H9 (cell line): Measurements from ENCODE around the gene CACNA1G. TPM values are rescaled to one million over a fixed set of nuclear protein-coding genes. Genes with fewer than 3 reads are reported as not detected.
A peak's percentile ranks its signal among the peaks of the same experiment; 100 is the strongest.

ENCODE experiments used
- DNase-seq: peaks from one replicate; pipeline ENCODE4 v3.0.0-alpha.2; 2017
- H2AFZ ChIP-seq: one replicate; pipeline ENCODE4 v1.6.1; 2013; ENCODE audit warnings: mild to moderate bottlenecking, low read length, control low read depth, moderate library complexity
- H2AK5ac ChIP-seq: 2 replicates; pipeline ENCODE4 v1.6.1; 2013; ENCODE audit warnings: low read length, control low read depth, mixed read lengths; ENCODE audit not compliant: insufficient read length
- H2BK120ac ChIP-seq: one replicate; pipeline ENCODE4 v1.6.1; 2013; ENCODE audit warnings: low read depth, mild to moderate bottlenecking, low read length, control low read depth, inconsistent platforms; ENCODE audit not compliant: poor library complexity, severe bottlenecking
- H2BK12ac ChIP-seq: 2 replicates; pipeline ENCODE4 v1.6.1; 2013; ENCODE audit warnings: low read length, control low read depth, mixed read lengths, low read depth; ENCODE audit not compliant: insufficient read length
- H2BK15ac ChIP-seq: 2 replicates; pipeline ENCODE4 v1.6.1; 2013; ENCODE audit warnings: low read depth, low read length, control low read depth
- H2BK20ac ChIP-seq: one replicate; pipeline ENCODE4 v1.6.1; 2013; ENCODE audit warnings: low read depth, mild to moderate bottlenecking, low read length, control low read depth, inconsistent platforms; ENCODE audit not compliant: poor library complexity, severe bottlenecking
- H2BK5ac ChIP-seq: 2 replicates; pipeline ENCODE4 v1.6.1; 2013; ENCODE audit warnings: low read length, control low read depth, mixed read lengths; ENCODE audit not compliant: insufficient read length
- H3K14ac ChIP-seq: 2 replicates; pipeline ENCODE4 v1.6.1; 2013; ENCODE audit warnings: low read length, control low read depth; ENCODE audit not compliant: insufficient read depth
- H3K18ac ChIP-seq: 2 replicates; pipeline ENCODE4 v1.6.1; 2013; ENCODE audit warnings: low read depth, mild to moderate bottlenecking, mixed read lengths, low read length, control low read depth; ENCODE audit not compliant: insufficient read length
- H3K23ac ChIP-seq: 2 replicates; pipeline ENCODE4 v1.6.1; 2013; ENCODE audit warnings: low read length, control low read depth, mixed read lengths, low read depth; ENCODE audit not compliant: insufficient read length
- H3K23me2 ChIP-seq: 2 replicates; pipeline ENCODE4 v1.6.1; 2013; ENCODE audit warnings: low read depth, mild to moderate bottlenecking, mixed read lengths, low read length, control low read depth; ENCODE audit not compliant: insufficient read length, poor library complexity, severe bottlenecking
- H3K27ac ChIP-seq: 2 replicates; pipeline ENCODE4 v1.5.1; 2013; ENCODE audit warnings: low read length, control low read depth, mixed read lengths, low read depth; ENCODE audit not compliant: insufficient read length
- H3K27me3 ChIP-seq: 2 replicates; pipeline ENCODE4 v1.6.1; 2013; ENCODE audit warnings: low read length, control low read depth, inconsistent platforms; ENCODE audit not compliant: insufficient read depth
- H3K4ac ChIP-seq: 2 replicates; pipeline ENCODE4 v1.6.1; 2013; ENCODE audit warnings: low read depth, mild to moderate bottlenecking, control low read depth, inconsistent platforms, low read length, moderate library complexity
- H3K4me1 ChIP-seq: 2 replicates; pipeline ENCODE4 v1.6.1; 2013; ENCODE audit warnings: low read length, control low read depth, inconsistent platforms; ENCODE audit not compliant: insufficient read depth
- H3K4me2 ChIP-seq: 2 replicates; pipeline ENCODE4 v1.6.1; 2013; ENCODE audit warnings: low read length, control low read depth, mixed read lengths; ENCODE audit not compliant: insufficient read length, insufficient read depth
- H3K56ac ChIP-seq: 2 replicates; pipeline ENCODE4 v1.6.1; 2013; ENCODE audit warnings: low read depth, mild to moderate bottlenecking, mixed read lengths, low read length, control low read depth; ENCODE audit not compliant: insufficient read length
- H3K79me1 ChIP-seq: 2 replicates; pipeline ENCODE4 v1.6.1; 2013; ENCODE audit warnings: low read depth, mild to moderate bottlenecking, moderate library complexity, low read length, control low read depth, inconsistent platforms; ENCODE audit not compliant: insufficient read depth, poor library complexity, severe bottlenecking
- H3K79me2 ChIP-seq: 2 replicates; pipeline ENCODE4 v1.6.1; 2013; ENCODE audit warnings: low read length, control low read depth, inconsistent platforms; ENCODE audit not compliant: insufficient read depth
- H3K9ac ChIP-seq: 2 replicates; pipeline ENCODE4 v1.6.1; 2013; ENCODE audit warnings: low read length, control low read depth, mixed read lengths; ENCODE audit not compliant: insufficient read length; ENCODE audit errors: extremely low read depth
- H3K9me3 ChIP-seq: one replicate; pipeline ENCODE4 v1.6.1; 2013; ENCODE audit warnings: low read depth, low read length, inconsistent platforms; ENCODE audit not compliant: control insufficient read depth
- H3T11ph ChIP-seq: one replicate; pipeline ENCODE4 v1.6.1; 2013; ENCODE audit warnings: mild to moderate bottlenecking, low read length, control low read depth, inconsistent platforms
- H4K20me1 ChIP-seq: one replicate; pipeline ENCODE4 v1.6.1; 2013; ENCODE audit not compliant: control insufficient read depth, insufficient read length, insufficient read depth
- H4K5ac ChIP-seq: 2 replicates; pipeline ENCODE4 v1.6.1; 2013; ENCODE audit warnings: low read depth, mild to moderate bottlenecking, mixed read lengths, low read length, control low read depth; ENCODE audit not compliant: insufficient read length
- H4K8ac ChIP-seq: replicated peaks from 2 replicates; pipeline ENCODE4 v1.6.1; 2013; ENCODE audit warnings: low read length, control low read depth, mixed read lengths, low read depth; ENCODE audit not compliant: insufficient read length
- H4K91ac ChIP-seq: 2 replicates; pipeline ENCODE4 v1.6.1; 2013; ENCODE audit warnings: low read depth, mild to moderate bottlenecking, moderate library complexity, mixed read lengths, low read length, control low read depth; ENCODE audit not compliant: insufficient read length
- H3K27ac Mint-ChIP-seq, 3 experiments: 2 replicates in 2 of 3; 3 replicates in 1 of 3; pipeline ENCODE4 v1.8.0; 2020 to 2021; ENCODE audit warnings: mixed read lengths in 3 of 3, mild to moderate bottlenecking in 1 of 3, moderate library complexity in 1 of 3
- H3K27me3 Mint-ChIP-seq: 2 replicates; pipeline ENCODE4 v1.8.0; 2021; ENCODE audit warnings: low read depth, mild to moderate bottlenecking, moderate library complexity, mixed read lengths
- H3K36me3 Mint-ChIP-seq, 3 experiments: 2 replicates in 2 of 3; 3 replicates in 1 of 3; pipeline ENCODE4 v1.8.0; 2020 to 2021; ENCODE audit warnings: low read depth in 3 of 3, mixed read lengths in 3 of 3; ENCODE audit not compliant: insufficient read depth in 1 of 3
- H3K4me1 Mint-ChIP-seq, 2 experiments: 2 replicates each; pipeline ENCODE4 v1.8.0; 2020; ENCODE audit warnings: mixed read lengths in 2 of 2
- H3K4me3 Mint-ChIP-seq, 2 experiments: 2 replicates in 1 of 2; 3 replicates in 1 of 2; pipeline ENCODE4 v1.8.0; 2020 to 2021; ENCODE audit warnings: mild to moderate bottlenecking in 2 of 2, mixed read lengths in 2 of 2, moderate library complexity in 1 of 2
- H3K9me3 Mint-ChIP-seq, 2 experiments: 2 replicates in 1 of 2; 3 replicates in 1 of 2; pipeline ENCODE4 v1.8.0; 2020; ENCODE audit warnings: mild to moderate bottlenecking in 2 of 2, mixed read lengths in 2 of 2, moderate library complexity in 1 of 2
- WGBS: extraction: QIAGEN DNeasy Blood & Tissue Kit; methylation state at CpG from one replicate; pipeline ENCODE4 v1.1.7; 2013; ENCODE audit warnings: missing lambda C conversion rate, low lambda C conversion rate, mixed read lengths; ENCODE audit not compliant: insufficient read length; ENCODE audit errors: extremely low coverage; 5-methylcytosine and 5-hydroxymethylcytosine counted together
- total RNA-seq: library from RNA; stranded (reverse); gene quantifications from 2 replicates; pipeline ENCODE4 v1.2.1, GENCODE V29; 2021
- TF ChIP-seq, protein P1 (sequence below): fragments of 200-600 bp; sonication (generic); conservative IDR thresholded peaks from 3 replicates; pipeline ENCODE4 v1.8.0; 2021; ENCODE audit warnings: antibody characterized with exemption, mild to moderate bottlenecking

The CACNA1G gene
- total RNA-seq, 1 experiment from 2014 or later: 1.5 TPM

DNA sequence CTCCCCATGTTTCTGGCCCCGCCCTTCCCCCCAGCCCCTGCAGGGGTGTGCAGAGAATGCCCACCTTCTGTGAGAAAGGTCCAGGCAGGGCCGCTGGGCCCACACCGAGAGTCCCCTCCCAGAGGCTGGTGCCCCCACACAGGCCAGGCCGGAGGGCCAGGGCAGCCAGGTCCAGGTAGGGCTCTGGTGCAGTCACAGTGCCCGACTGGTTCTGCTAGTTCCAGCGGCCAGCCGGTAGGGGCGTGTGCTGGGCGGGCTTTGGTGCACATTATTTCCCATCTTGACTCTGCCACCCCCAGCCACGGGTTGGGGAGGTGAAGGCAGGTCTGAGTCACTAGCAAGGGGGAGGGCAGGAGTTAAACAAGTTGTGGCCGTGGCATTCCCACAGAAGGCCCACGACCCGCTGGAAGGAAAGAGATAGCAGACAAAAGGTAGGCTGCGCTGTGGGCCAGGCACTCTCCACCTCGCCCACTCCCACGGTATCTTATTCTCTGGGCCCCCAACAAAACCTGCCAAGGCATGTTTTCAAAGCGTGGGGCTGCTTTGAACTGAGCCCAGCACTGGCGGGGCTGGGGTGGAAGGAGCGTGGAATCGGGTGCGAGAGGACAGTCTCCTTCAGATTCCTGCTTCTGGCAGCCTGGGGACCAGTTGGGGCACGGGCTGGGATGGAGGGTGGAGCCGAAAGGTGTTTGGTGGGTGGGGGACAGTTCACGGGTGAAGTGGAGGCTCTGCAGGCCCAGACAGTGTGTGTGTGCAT is 26.1 kb upstream of the CACNA1G start:
- TF ChIP-seq, protein P1, sequence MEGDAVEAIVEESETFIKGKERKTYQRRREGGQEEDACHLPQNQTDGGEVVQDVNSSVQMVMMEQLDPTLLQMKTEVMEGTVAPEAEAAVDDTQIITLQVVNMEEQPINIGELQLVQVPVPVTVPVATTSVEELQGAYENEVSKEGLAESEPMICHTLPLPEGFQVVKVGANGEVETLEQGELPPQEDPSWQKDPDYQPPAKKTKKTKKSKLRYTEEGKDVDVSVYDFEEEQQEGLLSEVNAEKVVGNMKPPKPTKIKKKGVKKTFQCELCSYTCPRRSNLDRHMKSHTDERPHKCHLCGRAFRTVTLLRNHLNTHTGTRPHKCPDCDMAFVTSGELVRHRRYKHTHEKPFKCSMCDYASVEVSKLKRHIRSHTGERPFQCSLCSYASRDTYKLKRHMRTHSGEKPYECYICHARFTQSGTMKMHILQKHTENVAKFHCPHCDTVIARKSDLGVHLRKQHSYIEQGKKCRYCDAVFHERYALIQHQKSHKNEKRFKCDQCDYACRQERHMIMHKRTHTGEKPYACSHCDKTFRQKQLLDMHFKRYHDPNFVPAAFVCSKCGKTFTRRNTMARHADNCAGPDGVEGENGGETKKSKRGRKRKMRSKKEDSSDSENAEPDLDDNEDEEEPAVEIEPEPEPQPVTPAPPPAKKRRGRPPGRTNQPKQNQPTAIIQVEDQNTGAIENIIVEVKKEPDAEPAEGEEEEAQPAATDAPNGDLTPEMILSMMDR: peak; percentile 68
- peak overlapping the region; percentile 65 to 84 for H3K4me3 Mint-ChIP-seq
- H2AK5ac ChIP-seq: no peak overlapping the region
- no peak overlapping the region for H3K18ac ChIP-seq
- H3K27me3 ChIP-seq: no peaks in the 10 kb centered on the region; the same call in 1 of the 2 replicates
- peaks cover 17% of the 10 kb centered on the region for H3K23me2 ChIP-seq
- H3K14ac ChIP-seq: no peak overlapping the region
- H3K79me1 ChIP-seq: no peaks in the 10 kb centered on the region
- H3K4ac ChIP-seq: no peak overlapping the region
- no peaks in the 10 kb centered on the region; a peak in 1 of 5 replicates for H3K9me3 Mint-ChIP-seq
- H3K27ac Mint-ChIP-seq: peak overlapping the region in 2 of 3 experiments; percentile 41 to 87; a peak in 2 of 7 replicates
- H4K91ac ChIP-seq: no peak overlapping the region
- no peak overlapping the region for H3K27ac ChIP-seq
- H3K56ac ChIP-seq: no peak overlapping the region
- peaks cover 50% of the 10 kb centered on the region for H3K27me3 Mint-ChIP-seq
- DNase-seq: peak; percentile 76
- no peak overlapping the region for H2BK5ac ChIP-seq
- H3K23ac ChIP-seq: no peak overlapping the region
- H4K8ac ChIP-seq: no peak overlapping the region
- H4K20me1 ChIP-seq: no peaks in the 10 kb centered on the region
- no peak overlapping the region for H2BK20ac ChIP-seq
- no peak overlapping the region for H3T11ph ChIP-seq
- H4K5ac ChIP-seq: no peak overlapping the region
- H2BK120ac ChIP-seq: no peak overlapping the region
- H3K9ac ChIP-seq: no peak overlapping the region
- peak overlapping the region; percentile 70 for H3K4me2 ChIP-seq
- H3K36me3 Mint-ChIP-seq: peaks cover 0 to 5% (median 0%) of the 10 kb centered on the region in 3 experiments; a peak in 3 of 7 replicates
- no peaks in the 10 kb centered on the region for H3K79me2 ChIP-seq
- no peak overlapping the region for H2BK15ac ChIP-seq
- no peak overlapping the region for H2AFZ ChIP-seq
- no CpG with 5 or more reads among the region's 24 CpGs for WGBS
- H2BK12ac ChIP-seq: no peak overlapping the region
- H3K4me1 Mint-ChIP-seq: peaks cover 33 to 40% of the 10 kb centered on the region in 2 experiments
- H3K4me1 ChIP-seq: peaks cover 3% of the 10 kb centered on the region; the same call in 1 of the 2 replicates
- H3K9me3 ChIP-seq: no peaks in the 10 kb centered on the region
